Caco-2 (cell line): ENCODE measurements around the gene SERTAD2. TPM values are rescaled to one million over a fixed set of nuclear protein-coding genes. Genes with fewer than 3 reads are reported as not detected.

Experiments
- BruUV-seq: library from RNA; stranded (reverse); fragments of 400-500 nt; replicated peaks from 2 replicates; lab custom pipeline; 2021; lab: Mats Ljungman, UMichigan
- CTCF ChIA-PET: fragments of 300-600 bp; sonication (Branson Sonifier 250); formaldehyde crosslinking; loops from one replicate; lab custom pipeline; 2022; ENCODE audit warnings: antibody characterized with exemption; lab: Charles Lee
- POLR2A ChIA-PET: fragments of 300-600 bp; sonication (Branson Sonifier 250); formaldehyde crosslinking; loops from one replicate; lab custom pipeline; 2022; ENCODE audit warnings: antibody characterized with exemption; lab: Charles Lee
- DNase-seq, 2 experiments: peaks; one replicate each; pipeline versions ENCODE4 v3.0.0 to v3.0.0-alpha.2; 2020 to 2022
- H3K27me3 ChIP-seq: replicated peaks from 2 replicates; pipeline ENCODE4 v1.6.0; 2011; ENCODE audit warnings: low read length; ENCODE audit not compliant: control insufficient read depth, insufficient read depth
- H3K36me3 ChIP-seq: 2 replicates; pipeline ENCODE4 v1.5.1; 2011; ENCODE audit warnings: low read length; ENCODE audit not compliant: control insufficient read depth, insufficient read depth
- H3K4me1 ChIP-seq: fragments of 250-450 bp; sonication (Bioruptor Pico); 2 replicates; pipeline ENCODE4 v1.5.1; 2020; ENCODE audit warnings: mild to moderate bottlenecking
- H3K4me3 ChIP-seq: 2 replicates; pipeline ENCODE4 v1.5.1; 2011; ENCODE audit warnings: low read depth, mild to moderate bottlenecking, control low read depth, low read length
- H3K9me3 ChIP-seq: fragments of 250-450 bp; sonication (Bioruptor Pico); 2 replicates; pipeline ENCODE4 v1.5.1; 2020; ENCODE audit warnings: mild to moderate bottlenecking, moderate library complexity
- H3K27ac Mint-ChIP-seq: one replicate; pipeline ENCODE4 v1.8.0; 2022; ENCODE audit warnings: mixed read lengths; ENCODE audit not compliant: unreplicated experiment
- H3K27me3 Mint-ChIP-seq: one replicate; pipeline ENCODE4 v1.8.0; 2022; ENCODE audit warnings: mixed read lengths; ENCODE audit not compliant: insufficient read depth, unreplicated experiment
- H3K36me3 Mint-ChIP-seq: one replicate; pipeline ENCODE4 v1.8.0; 2022; ENCODE audit warnings: mild to moderate bottlenecking, mixed read lengths; ENCODE audit not compliant: insufficient read depth, unreplicated experiment
- H3K4me1 Mint-ChIP-seq: one replicate; pipeline ENCODE4 v1.8.0; 2022; ENCODE audit warnings: low read depth, mixed read lengths; ENCODE audit not compliant: unreplicated experiment
- H3K4me3 Mint-ChIP-seq: one replicate; pipeline ENCODE4 v1.8.0; 2022; ENCODE audit warnings: mild to moderate bottlenecking, moderate library complexity, mixed read lengths; ENCODE audit not compliant: unreplicated experiment
- H3K9me3 Mint-ChIP-seq: one replicate; pipeline ENCODE4 v1.8.0; 2022; ENCODE audit warnings: mixed read lengths; ENCODE audit not compliant: unreplicated experiment
- intact Hi-C: fragments of 100-400 bp; cut with micrococcal nuclease; formaldehyde crosslinking; loops from one replicate; pipeline ENCODE4 v1.10.0; 2022; ENCODE audit not compliant: unreplicated experiment
- total RNA-seq: library from RNA; stranded (reverse); gene quantifications from 2 replicates; pipeline ENCODE4 v1.2.3, GENCODE V29; 2022
- TF ChIP-seq, protein P1 (sequence below), 2 experiments: fragments of 200-600 bp in 1 of 2; IDR thresholded peaks; 1 replicate in 1 of 2; 2 replicates in 1 of 2; pipeline versions ENCODE4 v1.5.1 to v1.8.0; 2011 to 2022; ENCODE audit warnings: antibody characterized with exemption in 1 of 2, control low read depth in 1 of 2, inconsistent platforms in 1 of 2, low read depth in 1 of 2, low read length in 1 of 2, mild to moderate bottlenecking in 1 of 2, moderate library complexity in 1 of 2; ENCODE audit not compliant: insufficient read depth in 1 of 2, severe bottlenecking in 1 of 2, unreplicated experiment in 1 of 2

The SERTAD2 gene
- total RNA-seq, 1 experiment from 2014 or later, result 25.8 TPM

GRCh38 chr2:64649013-64649484, 4.7 kb downstream of the SERTAD2 start:
- ChIA-PET POLR2A (interaction anchor here (0.6 to 2.4 kb wide), 2 partner anchors 59 to 102 kb away, joined by 3 to 24 read pairs; no protein-coding TSS in a partner anchor), CTCF (interaction anchor here (0.9 to 2.4 kb wide), 5 partner anchors 102 to 224 kb away, joined by 3 to 21 read pairs (median 6); partner anchors contain the start of gene AFTPH)
- Histone ChIP-seq H3K27me3 (no peaks in the 10 kb centered on the region), H3K4me3 (peak overlapping the region; percentile 24), H3K9me3 (no peaks in the 10 kb centered on the region), H3K4me1 (peaks cover 69% of the 10 kb centered on the region), H3K36me3 (no peaks in the 10 kb centered on the region)
- H3K27me3 Mint-ChIP-seq, result no peaks in the 10 kb centered on the region
- DNase-seq, result peak; percentile 59 to 61
- intact Hi-C loops, result loop anchor here (2.0 kb wide), 2 partner anchors 36 to 120 kb away; no protein-coding TSS in a partner anchor
- no peaks in the 10 kb centered on the region for H3K9me3 Mint-ChIP-seq
- peaks cover 25% of the 10 kb centered on the region for H3K36me3 Mint-ChIP-seq
- BruUV-seq, result no TSS peak
- peaks cover 68% of the 10 kb centered on the region for H3K4me1 Mint-ChIP-seq
- peak overlapping the region; percentile 70 for H3K4me3 Mint-ChIP-seq
- peak overlapping the region; percentile 88 for H3K27ac Mint-ChIP-seq
- TF ChIP-seq, protein P1, sequence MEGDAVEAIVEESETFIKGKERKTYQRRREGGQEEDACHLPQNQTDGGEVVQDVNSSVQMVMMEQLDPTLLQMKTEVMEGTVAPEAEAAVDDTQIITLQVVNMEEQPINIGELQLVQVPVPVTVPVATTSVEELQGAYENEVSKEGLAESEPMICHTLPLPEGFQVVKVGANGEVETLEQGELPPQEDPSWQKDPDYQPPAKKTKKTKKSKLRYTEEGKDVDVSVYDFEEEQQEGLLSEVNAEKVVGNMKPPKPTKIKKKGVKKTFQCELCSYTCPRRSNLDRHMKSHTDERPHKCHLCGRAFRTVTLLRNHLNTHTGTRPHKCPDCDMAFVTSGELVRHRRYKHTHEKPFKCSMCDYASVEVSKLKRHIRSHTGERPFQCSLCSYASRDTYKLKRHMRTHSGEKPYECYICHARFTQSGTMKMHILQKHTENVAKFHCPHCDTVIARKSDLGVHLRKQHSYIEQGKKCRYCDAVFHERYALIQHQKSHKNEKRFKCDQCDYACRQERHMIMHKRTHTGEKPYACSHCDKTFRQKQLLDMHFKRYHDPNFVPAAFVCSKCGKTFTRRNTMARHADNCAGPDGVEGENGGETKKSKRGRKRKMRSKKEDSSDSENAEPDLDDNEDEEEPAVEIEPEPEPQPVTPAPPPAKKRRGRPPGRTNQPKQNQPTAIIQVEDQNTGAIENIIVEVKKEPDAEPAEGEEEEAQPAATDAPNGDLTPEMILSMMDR (IDR thresholded peaks at IDR 0.05; ENCODE audit: insufficient read depth in 1 of 2, low read depth in 1 of 2, low read length in 1 of 2, severe bottlenecking in 1 of 2, unreplicated experiment in 1 of 2), result no peak

DNA sequence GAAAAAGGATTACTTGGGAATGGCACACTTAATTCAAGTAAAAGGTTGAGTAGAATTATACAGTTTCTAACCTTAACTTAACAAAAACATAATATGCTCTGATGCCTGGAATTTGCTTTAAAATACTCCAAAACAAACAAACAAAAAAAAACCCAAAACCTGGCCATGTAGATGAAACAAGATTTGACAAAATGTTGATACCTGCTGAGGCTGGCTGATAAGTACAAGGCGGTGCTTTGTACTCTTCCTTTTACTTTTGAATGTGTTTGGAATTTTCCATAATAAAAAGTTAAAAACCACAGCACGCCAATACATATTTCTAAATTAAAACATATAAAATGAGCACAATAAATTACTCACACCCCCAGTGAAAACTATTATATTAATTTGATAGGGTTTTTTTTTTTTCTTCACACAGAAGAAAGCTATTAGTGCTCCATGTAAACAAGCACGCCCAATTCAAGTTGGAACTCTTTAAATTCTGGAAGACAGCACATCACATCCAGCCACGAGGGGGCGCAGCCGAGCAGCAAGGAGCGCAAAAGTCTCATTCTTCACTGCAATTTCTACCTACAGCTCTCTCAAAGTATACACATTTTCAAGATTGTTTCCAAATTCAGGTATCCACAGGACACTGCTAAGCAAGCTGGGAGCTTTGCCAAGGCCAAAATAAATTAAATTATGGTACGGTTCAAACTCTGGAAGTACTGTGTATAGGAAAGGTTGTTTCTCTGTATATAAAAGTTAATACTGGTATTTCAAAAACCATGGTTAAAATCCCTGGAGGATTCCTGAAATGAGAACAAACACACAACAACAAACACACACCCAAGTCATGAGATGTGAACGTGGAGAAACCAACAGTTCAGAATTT, 7.5 kb downstream of the SERTAD2 start:
- Mint-ChIP-seq H3K36me3 (peaks cover 20% of the 10 kb centered on the region), H3K9me3 (no peaks in the 10 kb centered on the region), H3K27me3 (no peaks in the 10 kb centered on the region), H3K4me1 (peaks cover 62% of the 10 kb centered on the region), H3K27ac (peak overlapping the region; percentile 57), H3K4me3 (peak overlapping the region; percentile 5)
- 0 out of 2 replicates have a peak, but pooled peaks cover 1% of the 10 kb centered on the region for H3K36me3 ChIP-seq
- DNase-seq, result peak; percentile 79 to 89
- H3K4me1 ChIP-seq, result peaks cover 81% of the 10 kb centered on the region
- TF ChIP-seq, protein P1 (IDR thresholded peaks at IDR 0.05; ENCODE audit: insufficient read depth in 1 of 2, low read depth in 1 of 2, low read length in 1 of 2, severe bottlenecking in 1 of 2, unreplicated experiment in 1 of 2), result peak; percentile 96 to 97
- intact Hi-C loops, result loop anchor here (1.0 to 2.0 kb wide), 5 partner anchors 105 to 227 kb away; no protein-coding TSS in a partner anchor
- ChIA-PET POLR2A (interaction anchor here (0.6 to 2.8 kb wide), 3 partner anchors 8 to 105 kb away, joined by 3 to 15 read pairs (median 7); partner anchors contain the start of gene SERTAD2), CTCF (interaction anchor here (0.7 to 3.2 kb wide), 15 partner anchors 9 to 266 kb away, joined by 3 to 25 read pairs (median 4); no protein-coding TSS in a partner anchor)
- H3K27me3 ChIP-seq, result no peaks in the 10 kb centered on the region
- BruUV-seq, result no TSS peak
- no peak overlapping the region for H3K4me3 ChIP-seq
- H3K9me3 ChIP-seq, result no peaks in the 10 kb centered on the region
